HAP-1 (cell line): ENCODE data around the gene C22orf15.

Experiments used
- DNase-seq, 2 experiments: peaks; one replicate each; pipeline ENCODE4 v3.0.0-alpha.2; 2016 to 2020; ENCODE audit warnings: low spot score in 2 of 2
- H3K27me3 ChIP-seq: fragments of 250-450 bp; sonication (Bioruptor Pico); 2 replicates; pipeline ENCODE4 v1.5.1; 2020; ENCODE audit warnings: low read depth, mild to moderate bottlenecking, moderate library complexity
- H3K36me3 ChIP-seq: fragments of 250-450 bp; sonication (Bioruptor Pico); replicated peaks from 2 replicates; pipeline ENCODE4 v1.5.1; 2020; ENCODE audit warnings: mild to moderate bottlenecking
- H3K4me1 ChIP-seq: fragments of 250-450 bp; sonication (Bioruptor Pico); 2 replicates; pipeline ENCODE4 v1.5.1; 2020; ENCODE audit warnings: mild to moderate bottlenecking
- H3K4me3 ChIP-seq: fragments of 250-450 bp; sonication (Bioruptor Pico); 2 replicates; pipeline ENCODE4 v1.5.1; 2020; ENCODE audit warnings: mild to moderate bottlenecking, moderate library complexity
- H3K9me3 ChIP-seq: fragments of 250-450 bp; sonication (Bioruptor Pico); 2 replicates; pipeline ENCODE4 v1.5.1; 2020; ENCODE audit warnings: mild to moderate bottlenecking, moderate library complexity
- in situ Hi-C: fragments of 300-500 bp; cut with MboI; formaldehyde crosslinking; loops from 3 replicates; pipeline ENCODE4 v1.14.3; 2020; ENCODE audit warnings: low sequenced_read_pairs, inconsistent platforms, mixed read lengths

Gene C22orf15

DNA sequence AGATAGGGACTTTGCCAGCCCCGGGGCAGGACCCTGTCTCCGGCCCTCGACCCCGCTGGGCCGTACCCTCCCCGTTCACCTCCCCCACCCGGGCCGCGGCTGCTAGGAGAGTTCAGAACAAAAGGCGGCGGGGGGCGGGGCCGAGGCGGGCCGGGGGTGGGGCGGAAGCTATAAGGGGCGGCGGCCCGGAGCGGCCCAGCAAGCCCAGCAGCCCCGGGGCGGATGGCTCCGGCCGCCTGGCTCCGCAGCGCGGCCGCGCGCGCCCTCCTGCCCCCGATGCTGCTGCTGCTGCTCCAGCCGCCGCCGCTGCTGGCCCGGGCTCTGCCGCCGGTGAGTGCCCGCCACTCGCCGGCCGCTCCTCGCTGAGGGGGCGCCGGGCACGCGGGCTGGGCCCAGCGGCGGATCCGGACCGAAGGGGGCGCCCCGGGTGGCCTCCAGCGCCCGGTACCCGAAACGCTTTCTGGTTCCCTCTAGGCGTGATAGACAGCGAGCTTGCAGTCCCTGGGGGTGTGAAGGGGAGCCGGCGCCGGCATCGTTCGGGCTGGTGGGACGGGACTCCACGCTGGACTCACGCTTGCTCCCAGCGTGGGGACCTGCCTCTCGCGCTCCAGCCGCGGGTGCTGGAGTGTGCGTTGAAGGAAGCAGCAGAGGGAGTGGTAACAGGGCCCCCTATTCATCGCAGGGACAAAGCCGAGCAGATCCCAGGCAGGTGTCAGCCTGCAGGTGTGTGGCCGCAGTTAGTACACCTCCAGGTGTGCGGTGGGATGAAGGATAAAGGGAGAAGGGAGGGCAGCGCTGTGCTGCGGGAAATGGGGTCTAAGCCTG is 10.1 kb downstream of the C22orf15 start, which contains the start of gene MMP11:
MMP11 (plus strand) TSS at position 201 of the 825 bp plus-strand sequence; CDS start at position 223, 22 bp downstream.
- peak; percentile 56 to 85 for DNase-seq
- in situ Hi-C loops = loop anchor here (10.0 kb wide), 1 partner anchor 62 kb away; the partner anchor contains the start of gene DERL3
- Histone ChIP-seq H3K27me3 (no peaks in the 10 kb centered on the region), H3K4me1 (peaks cover 16% of the 10 kb centered on the region), H3K36me3 (no peaks in the 10 kb centered on the region), H3K9me3 (no peaks in the 10 kb centered on the region), H3K4me3 (peak within 1 kb of the TSS; percentile 34)

DNA sequence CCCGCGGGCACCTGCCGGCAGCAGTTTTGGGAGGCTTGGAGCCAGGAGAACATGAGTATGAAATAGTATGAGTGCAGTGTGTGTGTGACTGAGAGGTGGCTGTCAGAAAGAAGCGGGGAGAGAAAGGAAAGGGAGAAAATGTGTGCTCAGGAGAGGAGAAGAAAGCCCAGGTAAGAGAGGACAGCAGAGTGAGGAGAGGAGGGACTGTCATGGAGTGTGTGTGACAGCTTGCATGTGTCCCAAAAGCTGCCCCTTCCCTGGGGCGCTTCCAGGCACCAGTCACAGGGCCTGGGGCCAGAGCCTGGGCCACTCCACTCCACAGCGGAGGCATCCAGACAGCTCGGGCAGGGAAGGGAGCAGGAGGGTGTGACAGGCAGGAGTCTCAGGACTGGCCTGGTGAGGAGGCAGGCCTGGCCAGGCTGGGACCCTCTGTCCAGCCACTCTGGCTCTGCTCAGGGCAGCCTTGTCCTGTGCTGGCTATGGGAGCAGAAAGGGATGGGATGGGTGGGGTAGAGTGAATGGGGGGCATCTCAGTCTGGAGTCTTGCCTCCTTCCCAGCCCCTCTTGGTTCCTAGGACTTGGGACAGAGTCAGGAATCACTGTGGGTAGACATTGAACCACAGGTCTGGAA is 10.8 kb downstream of the C22orf15 start:
- Histone ChIP-seq H3K4me3 (peak overlapping the region; percentile 34), H3K4me1 (peaks cover 11% of the 10 kb centered on the region), H3K36me3 (no peaks in the 10 kb centered on the region), H3K9me3 (no peaks in the 10 kb centered on the region), H3K27me3 (no peaks in the 10 kb centered on the region)
- no peak for DNase-seq
- in situ Hi-C loops = loop anchor here (10.0 kb wide), 1 partner anchor 61 kb away; the partner anchor contains the start of gene DERL3

DNA sequence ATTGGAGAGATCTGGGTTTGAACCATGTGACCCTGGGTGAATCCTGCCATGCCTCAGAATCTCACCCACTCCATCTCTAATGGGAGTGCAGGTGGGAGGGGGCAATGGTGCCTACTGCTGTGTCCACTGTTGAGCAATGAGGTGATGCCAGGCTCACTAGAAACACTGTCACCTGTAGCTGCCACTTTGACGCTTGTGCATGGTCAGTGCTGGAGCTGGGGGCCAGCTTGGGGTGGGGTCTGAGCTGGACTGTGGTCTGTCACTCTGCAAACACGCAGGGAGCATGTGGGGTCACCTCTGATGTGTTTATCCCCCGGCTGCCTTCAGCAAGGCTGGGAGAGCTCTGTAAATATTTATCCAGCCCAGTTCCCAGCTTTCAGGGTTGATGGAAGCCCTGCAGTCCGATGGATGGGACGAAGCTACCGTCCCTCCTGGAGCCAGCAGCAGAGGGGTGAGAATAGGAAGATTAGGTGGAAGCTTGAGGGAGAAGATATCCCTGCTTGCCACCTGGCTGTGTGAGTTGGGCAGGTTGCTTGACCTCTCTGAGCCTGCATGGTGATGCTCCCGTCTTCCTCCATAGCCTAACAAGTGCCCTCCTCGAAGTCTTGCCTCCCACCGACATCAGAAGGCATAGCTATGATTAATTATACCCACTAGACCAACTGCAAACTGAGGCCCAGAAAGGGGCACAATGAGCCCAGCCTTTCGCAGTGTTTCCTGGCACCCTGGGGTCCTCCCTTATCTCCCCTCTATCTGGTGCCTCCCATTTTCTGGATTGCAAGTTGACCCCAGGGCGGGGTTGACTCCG is 11.5 kb downstream of the C22orf15 start:
- Histone ChIP-seq H3K27me3 (no peaks in the 10 kb centered on the region), H3K36me3 (no peaks in the 10 kb centered on the region), H3K9me3 (no peaks in the 10 kb centered on the region), H3K4me1 (peaks cover 10% of the 10 kb centered on the region), H3K4me3 (no peak overlapping the region)
- no peak for DNase-seq
- in situ Hi-C loops = loop anchor here (10.0 kb wide), 1 partner anchor 60 kb away; the partner anchor contains the start of gene DERL3

DNA sequence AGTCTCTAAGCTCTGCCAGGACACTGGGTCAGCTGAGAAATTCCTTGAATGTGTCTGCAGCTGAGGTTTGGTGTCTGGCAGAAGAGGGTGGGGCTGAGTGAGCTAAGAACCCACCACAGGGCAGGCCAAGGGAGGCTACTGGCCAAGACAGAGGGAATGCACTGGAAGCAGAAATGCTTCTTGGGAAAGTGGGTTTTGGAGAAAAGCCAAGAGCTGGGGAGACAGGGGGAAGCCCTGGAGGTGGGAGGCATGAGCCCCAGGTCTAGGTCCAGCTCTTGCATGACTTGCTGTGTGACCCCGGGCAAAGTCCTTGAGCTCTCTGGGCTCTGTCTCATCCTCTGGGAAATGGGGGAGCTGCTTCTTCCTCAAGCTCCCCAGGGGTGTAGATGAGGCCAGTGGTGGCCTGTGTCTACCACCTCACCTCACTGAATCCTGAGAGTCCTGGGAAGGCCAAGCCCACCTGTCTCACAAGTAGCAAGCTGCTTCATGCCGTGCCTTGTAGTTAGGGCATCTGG is 12.2 kb downstream of the C22orf15 start:
- Histone ChIP-seq H3K36me3 (no peaks in the 10 kb centered on the region), H3K9me3 (no peaks in the 10 kb centered on the region), H3K4me1 (peaks cover 10% of the 10 kb centered on the region), H3K4me3 (no peak overlapping the region), H3K27me3 (no peaks in the 10 kb centered on the region)
- in situ Hi-C loops = loop anchor here (10.0 kb wide), 1 partner anchor 60 kb away; the partner anchor contains the start of gene DERL3
- no peak for DNase-seq

DNA sequence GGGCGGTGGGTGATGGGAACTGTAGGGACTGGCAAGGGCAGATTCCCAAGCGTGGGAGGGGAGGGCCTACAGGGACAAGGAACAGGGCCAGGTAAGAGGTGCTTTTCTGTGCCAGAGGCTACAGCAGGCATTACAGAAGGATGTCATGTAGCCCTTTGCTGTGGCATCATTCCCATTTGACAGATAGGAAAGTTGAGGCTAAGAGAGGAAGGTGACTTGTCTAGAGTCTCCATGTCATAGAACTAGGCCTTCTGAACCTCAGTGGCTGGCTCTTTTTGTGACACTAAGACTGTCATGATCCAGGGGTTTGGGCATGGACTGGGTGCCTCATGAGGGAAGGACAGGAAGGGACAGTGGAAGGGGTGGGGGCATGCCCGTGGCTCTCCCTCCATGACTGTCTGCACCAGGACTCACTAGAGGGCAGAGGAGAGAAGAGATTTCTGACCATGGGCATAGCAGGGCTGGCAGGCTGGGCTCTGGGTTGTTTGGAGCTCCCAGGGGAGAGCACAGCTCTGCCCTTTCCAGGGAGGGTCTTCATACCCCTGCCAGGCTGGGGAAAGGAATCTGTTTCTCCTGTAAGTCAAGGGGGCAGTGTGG is 13.1 kb downstream of the C22orf15 start:
- H3K4me1 ChIP-seq = peaks cover 10% of the 10 kb centered on the region

DNA sequence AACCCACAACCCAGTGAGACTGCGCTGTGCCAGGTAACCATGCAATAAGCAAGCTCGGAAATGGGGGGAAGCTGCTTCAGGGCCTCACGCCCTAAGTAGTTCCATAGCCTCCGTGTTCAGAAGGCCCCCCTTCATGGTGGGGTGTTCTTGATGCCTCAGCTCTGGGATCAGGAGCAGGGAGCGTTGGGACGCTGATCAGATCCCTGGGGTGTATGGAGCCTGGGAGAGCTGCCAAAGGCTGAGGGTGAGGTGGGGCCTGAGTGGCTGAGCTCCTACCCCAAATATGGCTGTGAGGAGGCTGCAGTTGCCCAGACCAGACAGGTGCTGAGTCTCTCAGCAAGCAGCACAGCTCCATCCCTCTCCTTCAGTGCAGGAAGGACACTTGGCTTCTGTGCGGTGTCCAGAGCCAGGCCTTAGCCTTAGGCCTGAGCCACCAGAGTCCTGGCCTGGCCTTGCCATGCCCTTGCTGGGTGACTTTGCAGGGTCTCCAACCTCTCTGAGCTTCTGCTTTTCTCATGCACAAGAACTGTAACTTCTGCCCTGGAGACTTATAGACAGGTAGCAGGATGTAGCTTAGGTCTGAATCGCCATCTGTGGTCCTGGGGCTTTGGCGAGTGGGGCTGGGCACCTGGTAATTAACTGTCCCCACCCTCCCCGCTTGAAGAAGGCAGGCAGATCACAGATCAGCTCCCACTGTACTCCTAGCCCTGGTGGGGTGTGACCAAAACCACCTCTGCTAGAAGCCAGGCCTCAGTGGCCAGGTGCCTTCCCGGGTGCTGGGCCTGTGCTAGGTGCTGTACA is 15.2 kb downstream of the C22orf15 start:
- no peak for DNase-seq
- H3K9me3 ChIP-seq = no peaks in the 10 kb centered on the region
- in situ Hi-C loops = loop anchor here (10.0 kb wide), 1 partner anchor 57 kb away; the partner anchor contains the start of gene DERL3

More for the DNA sequence above, 13.1 kb downstream of the C22orf15 start:
- no peaks in the 10 kb centered on the region for H3K36me3 ChIP-seq
- in situ Hi-C loops = loop anchor here (10.0 kb wide), 1 partner anchor 59 kb away; the partner anchor contains the start of gene DERL3
- no peaks in the 10 kb centered on the region for H3K9me3 ChIP-seq
- DNase-seq = no peak
- no peak overlapping the region for H3K4me3 ChIP-seq
- no peaks in the 10 kb centered on the region for H3K27me3 ChIP-seq

DNA sequence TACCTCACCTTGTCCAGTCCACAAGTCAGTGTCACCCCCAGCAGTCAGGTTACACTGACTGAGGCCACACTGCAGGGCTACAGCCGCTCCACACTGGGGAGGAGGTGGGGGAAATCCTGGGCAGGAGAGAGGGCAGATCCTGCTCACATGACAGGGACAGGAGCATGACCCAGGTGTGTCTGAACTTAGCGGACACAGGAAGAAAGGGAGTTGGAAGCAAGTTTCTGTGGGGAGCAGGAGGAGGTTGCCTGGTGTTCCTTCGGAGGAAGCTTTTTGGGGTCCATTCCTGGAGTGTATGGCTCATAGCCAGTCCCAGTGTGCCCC is 15.7 kb downstream of the C22orf15 start:
- H3K27me3 ChIP-seq = no peaks in the 10 kb centered on the region
- in situ Hi-C loops = loop anchor here (10.0 kb wide), 1 partner anchor 56 kb away; the partner anchor contains the start of gene DERL3
- H3K9me3 ChIP-seq = no peaks in the 10 kb centered on the region
- H3K36me3 ChIP-seq = no peaks in the 10 kb centered on the region
- no peak overlapping the region for H3K4me3 ChIP-seq
- DNase-seq = no peak
- no peaks in the 10 kb centered on the region; the same call in 1 of the 2 replicates for H3K4me1 ChIP-seq

More for the DNA sequence above, 15.2 kb downstream of the C22orf15 start:
- Histone ChIP-seq H3K27me3 (no peaks in the 10 kb centered on the region), H3K4me1 (peaks cover 5% of the 10 kb centered on the region), H3K36me3 (no peaks in the 10 kb centered on the region), H3K4me3 (no peak overlapping the region)

DNA sequence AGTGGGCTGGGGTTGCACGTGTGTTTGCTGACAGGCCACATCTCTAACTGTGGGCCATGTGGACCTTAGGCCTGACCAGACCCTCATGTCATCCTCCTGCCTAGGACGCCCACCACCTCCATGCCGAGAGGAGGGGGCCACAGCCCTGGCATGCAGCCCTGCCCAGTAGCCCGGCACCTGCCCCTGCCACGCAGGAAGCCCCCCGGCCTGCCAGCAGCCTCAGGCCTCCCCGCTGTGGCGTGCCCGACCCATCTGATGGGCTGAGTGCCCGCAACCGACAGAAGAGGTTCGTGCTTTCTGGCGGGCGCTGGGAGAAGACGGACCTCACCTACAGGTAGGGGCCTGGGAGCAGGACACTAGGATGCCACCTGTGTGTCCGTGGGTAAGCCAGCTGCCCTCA is 16.3 kb downstream of the C22orf15 start:
- no peaks in the 10 kb centered on the region for H3K36me3 ChIP-seq
- H3K9me3 ChIP-seq = no peaks in the 10 kb centered on the region
- no peaks in the 10 kb centered on the region for H3K4me1 ChIP-seq
- DNase-seq = no peak
- in situ Hi-C loops = loop anchor here (10.0 kb wide), 1 partner anchor 56 kb away; the partner anchor contains the start of gene DERL3
- H3K27me3 ChIP-seq = no peaks in the 10 kb centered on the region
- no peak overlapping the region for H3K4me3 ChIP-seq

DNA sequence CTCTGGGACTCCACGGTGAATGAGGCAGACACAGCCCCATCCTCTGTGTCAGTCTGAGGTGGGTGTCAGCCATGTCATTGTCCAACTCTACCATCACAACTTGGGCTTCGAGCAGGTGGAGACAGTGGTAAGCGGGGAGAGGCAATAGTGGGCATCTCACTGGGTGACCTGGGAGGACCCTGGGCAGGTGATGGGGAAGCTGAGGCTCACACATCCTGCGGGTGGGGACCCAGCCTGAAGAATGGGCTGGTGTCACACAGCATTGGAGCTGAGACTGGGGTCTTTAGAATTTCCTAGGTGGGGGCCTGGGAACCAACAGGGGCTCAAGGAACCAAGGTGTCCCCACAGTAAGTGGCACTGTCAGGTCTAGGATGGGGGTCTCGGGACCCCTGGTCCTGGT is 16.9 kb downstream of the C22orf15 start:
- Histone ChIP-seq H3K9me3 (no peaks in the 10 kb centered on the region), H3K36me3 (no peaks in the 10 kb centered on the region), H3K27me3 (no peaks in the 10 kb centered on the region), H3K4me1 (no peaks in the 10 kb centered on the region), H3K4me3 (no peak overlapping the region)
- in situ Hi-C loops = loop anchor here (10.0 kb wide), 1 partner anchor 55 kb away; the partner anchor contains the start of gene DERL3
- DNase-seq = no peak

DNA sequence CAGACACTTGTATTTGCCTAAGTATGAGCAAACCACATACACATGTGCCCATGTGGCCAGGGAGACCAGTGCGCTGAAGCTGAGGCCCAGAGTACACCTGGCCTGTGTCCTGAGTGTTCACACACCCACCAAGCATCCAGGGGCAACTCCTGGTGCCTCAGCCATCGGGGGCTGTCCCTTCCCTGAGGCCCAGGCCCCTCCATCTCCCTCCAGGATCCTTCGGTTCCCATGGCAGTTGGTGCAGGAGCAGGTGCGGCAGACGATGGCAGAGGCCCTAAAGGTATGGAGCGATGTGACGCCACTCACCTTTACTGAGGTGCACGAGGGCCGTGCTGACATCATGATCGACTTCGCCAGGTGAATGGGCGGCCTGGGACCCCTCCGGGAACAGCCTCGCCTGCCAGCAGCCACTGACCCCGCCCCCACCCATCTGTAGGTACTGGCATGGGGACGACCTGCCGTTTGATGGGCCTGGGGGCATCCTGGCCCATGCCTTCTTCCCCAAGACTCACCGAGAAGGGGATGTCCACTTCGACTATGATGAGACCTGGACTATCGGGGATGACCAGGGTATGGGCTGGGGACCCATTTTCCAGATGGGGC is 17.5 kb downstream of the C22orf15 start:
- Histone ChIP-seq H3K4me1 (no peaks in the 10 kb centered on the region), H3K4me3 (no peak overlapping the region), H3K9me3 (no peaks in the 10 kb centered on the region), H3K27me3 (no peaks in the 10 kb centered on the region), H3K36me3 (no peaks in the 10 kb centered on the region)
- in situ Hi-C loops = no loop called here
- DNase-seq = no peak

DNA sequence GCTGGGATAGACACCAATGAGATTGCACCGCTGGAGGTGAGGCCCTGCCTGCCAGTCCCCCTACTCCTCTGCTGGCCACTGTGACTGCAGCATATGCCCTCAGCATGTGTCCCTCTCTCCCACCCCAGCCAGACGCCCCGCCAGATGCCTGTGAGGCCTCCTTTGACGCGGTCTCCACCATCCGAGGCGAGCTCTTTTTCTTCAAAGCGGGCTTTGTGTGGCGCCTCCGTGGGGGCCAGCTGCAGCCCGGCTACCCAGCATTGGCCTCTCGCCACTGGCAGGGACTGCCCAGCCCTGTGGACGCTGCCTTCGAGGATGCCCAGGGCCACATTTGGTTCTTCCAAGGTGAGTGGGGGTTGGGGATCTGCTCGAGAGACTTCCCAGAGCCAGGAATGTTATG is 18.3 kb downstream of the C22orf15 start:
- Histone ChIP-seq H3K27me3 (no peaks in the 10 kb centered on the region), H3K4me1 (no peaks in the 10 kb centered on the region), H3K9me3 (no peaks in the 10 kb centered on the region), H3K4me3 (no peak overlapping the region), H3K36me3 (no peaks in the 10 kb centered on the region)
- in situ Hi-C loops = no loop called here
- DNase-seq = no peak
